A204.1 (cell line): ENCODE measurements around the gene SNUPN.
"Not testable (repeated sequence)": the region's sequence is repeated elsewhere in the genome, so short reads cannot be mapped to it uniquely, and the experiment has no call there.

Source experiments
- FAIRE-seq: peaks from 2 replicates; lab custom pipeline; 2012; peaks lifted over from hg19 to GRCh38; lab: Jason Lieb, UNC

SNUPN gene

GRCh38 chr15:75633922-75634321 lies 8.4 kb upstream of the SNUPN start:
- FAIRE-seq: not testable (repeated sequence)

DNA sequence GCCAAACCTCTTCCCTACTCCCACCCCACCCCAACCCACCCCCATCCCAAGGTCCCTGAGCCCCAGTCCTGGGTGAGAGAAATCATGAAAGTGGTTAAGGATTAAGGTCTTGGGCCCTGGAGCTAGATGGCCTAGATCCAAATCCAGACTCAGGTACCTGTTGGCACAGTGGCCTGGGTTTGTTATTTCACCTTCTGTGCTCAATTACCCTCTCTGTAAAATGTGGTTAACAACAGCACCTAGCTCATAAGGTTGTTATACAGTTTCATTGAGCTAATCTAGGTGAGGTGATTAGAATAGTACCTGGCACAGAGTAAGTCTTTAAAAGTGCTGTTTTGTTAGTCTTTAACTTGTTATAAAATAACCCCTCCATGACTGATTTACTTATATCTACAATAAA lies 6.4 kb upstream of the SNUPN start:
- FAIRE-seq: no peak

DNA sequence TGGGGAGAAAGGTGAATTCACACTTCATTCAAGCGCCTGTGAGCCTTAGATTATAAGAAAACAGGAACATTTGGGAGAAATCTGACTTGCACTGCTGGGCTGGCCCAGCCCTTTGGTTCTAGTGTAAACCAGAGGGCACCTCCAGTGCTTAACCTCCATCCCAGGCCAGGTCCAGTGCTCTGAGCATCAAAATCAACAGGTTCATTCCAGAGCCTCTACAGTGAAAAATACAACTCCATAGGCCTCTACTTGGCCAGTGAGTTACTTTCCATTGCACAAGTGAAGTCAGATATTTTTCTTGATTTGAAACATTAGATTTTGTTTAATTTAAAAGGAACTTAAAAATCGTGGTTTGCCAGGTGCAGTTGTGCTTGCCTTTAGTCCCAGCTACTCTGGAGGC lies 3.0 kb downstream of the SNUPN start:
- FAIRE-seq: no peak

GRCh38 chr15:75620841-75621391 lies 4.6 kb downstream of the SNUPN start:
- no peak for FAIRE-seq

GRCh38 chr15:75620058-75620820 lies 5.3 kb downstream of the SNUPN start:
- no peak for FAIRE-seq

DNA sequence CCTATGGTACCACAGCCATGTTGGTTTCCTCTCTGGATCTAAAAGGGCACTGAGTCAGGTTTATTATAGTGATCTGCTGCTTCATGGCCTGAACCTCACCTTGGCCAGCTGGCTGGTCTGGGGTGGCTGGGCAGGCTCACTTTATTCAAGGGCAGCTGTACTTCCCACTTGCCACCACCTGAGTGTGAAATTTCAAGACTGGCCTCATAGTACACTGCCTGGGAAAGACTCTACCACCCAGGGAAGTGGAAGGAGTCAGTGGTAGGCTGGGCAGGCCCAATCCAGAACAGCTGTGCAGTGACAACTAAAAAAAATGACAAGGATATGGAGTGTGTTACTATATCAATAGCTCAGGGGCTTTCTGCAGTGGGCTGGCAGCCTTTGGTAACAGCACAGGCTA lies 8.8 kb downstream of the SNUPN start:
- no peak for FAIRE-seq

GRCh38 chr15:75606711-75607699 lies 18.5 kb downstream of the SNUPN start:
- FAIRE-seq: no peak

DNA sequence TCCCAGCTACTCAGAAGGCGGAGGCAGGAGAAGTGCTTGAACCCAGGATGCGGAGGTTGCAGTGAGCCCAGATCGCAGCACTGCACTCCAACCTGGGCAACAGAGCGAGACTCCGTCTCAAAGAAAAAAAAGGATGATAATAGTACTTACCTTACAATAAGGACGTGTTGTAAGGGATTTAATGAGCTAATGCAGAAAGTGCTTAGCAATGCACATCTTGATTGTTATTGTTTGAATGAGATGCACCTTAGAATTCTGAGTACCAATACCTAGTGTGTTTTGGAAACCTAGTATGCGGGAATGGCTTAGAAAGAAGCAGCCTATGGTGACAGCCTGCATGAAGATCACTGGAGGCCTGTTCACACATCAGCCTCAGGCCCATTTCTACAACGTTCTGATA lies 19.5 kb downstream of the SNUPN start:
- no peak for FAIRE-seq

DNA sequence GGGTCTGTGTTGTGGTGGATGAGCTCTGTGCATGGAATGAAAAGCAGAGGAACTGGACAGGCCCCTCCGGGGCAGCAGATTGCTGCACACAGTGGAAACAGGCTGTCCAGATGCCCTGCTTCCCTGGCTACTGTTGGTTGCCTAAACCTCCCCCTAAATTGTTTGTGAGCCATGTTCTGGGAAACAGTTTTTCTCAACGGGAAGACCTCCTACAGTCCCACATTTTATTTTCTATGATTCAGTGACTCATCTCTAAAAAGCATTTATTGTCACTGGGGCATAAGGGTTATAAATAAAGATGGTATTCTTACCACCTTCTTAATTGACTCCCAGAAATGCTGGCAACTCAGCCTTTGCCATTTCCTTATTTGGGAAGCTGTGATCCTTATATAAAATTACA lies 26.1 kb downstream of the SNUPN start:
- no peak for FAIRE-seq

GRCh38 chr15:75598361-75598760 lies 27.2 kb downstream of the SNUPN start:
- FAIRE-seq: no peak

GRCh38 chr15:75597667-75598341 lies 27.7 kb downstream of the SNUPN start:
- no peak for FAIRE-seq

DNA sequence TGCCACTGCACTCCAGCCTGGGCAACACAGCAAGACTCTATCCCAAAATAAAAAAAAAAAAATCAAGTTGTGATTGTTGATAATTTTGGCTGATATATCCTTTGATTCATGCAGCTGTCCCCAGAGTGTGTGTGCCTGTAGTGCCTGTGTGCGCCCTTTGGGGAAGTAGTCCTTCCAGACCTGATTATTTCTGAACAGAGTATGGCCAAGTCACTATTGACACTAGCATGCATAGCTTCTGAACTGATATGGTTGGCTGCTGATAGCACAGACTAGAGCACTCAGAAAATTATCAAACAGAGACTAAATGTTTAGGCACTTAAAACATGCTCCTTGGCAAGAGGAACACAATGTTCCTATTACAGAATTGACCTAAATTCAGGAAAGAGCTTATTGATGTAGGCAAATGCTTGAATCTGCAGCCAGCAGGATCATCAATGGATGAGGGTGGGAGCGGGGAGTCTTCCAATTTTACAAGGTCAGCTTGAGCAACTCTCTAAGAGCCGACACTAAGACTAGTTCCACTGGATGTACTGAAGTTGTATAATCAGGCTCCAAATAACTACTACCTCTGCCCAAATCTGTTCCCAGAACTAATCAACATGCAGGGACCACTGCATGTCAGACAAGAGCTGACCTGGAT lies 28.7 kb downstream of the SNUPN start:
- FAIRE-seq: no peak

DNA sequence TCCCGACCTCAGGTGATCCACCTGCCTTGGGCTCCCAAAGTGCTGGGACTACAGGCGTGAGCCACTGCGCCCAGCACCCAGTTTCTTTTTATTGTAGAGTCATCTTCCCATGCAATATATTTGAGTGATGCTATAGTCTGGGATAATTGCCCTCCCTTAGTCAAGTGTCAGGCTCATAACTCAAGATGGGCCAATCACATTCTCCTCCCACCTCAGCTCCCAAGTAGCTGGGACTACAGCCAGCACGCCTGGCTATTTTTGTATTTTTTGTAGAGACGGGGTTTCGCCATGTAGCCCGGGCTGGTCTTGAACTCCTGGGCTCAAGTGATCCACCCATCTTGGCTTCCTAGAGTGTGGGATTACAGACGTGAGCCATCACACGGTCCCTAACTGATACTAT lies 31.2 kb downstream of the SNUPN start:
- FAIRE-seq: no peak

DNA sequence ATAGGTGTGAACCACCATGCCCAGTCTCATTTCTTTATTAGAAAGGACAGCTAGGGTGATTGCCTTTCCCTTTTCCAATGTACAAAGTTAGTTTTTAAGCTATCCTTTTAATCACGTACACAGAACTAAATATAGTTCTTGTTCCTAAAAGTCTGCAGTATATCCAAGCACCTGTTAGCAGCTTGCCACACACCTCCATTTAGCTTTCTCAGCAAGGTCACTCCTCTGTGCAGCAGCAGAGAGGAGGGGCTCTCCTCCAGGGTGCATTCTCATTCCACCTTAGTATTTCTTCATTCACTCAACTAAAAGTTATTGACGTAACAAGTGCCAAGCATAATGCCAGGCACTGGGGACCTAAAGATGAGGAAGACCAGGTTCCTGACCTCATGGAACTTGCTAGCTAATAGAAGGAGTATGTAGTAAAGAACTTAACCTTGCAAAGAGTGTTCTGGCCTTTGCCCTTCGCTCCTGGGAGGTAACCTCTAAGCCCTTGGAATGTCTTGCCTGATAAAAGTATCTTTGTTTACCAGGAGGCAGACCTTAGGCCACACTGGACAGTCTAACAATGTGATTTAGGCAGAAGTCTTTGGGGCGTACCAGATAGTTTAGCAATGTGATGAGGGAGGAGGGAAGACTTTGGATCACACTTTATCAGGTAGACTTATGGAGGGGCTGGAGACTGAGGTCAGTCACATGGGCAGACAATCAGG lies 33.7 kb downstream of the SNUPN start:
- no peak for FAIRE-seq

- no peak for FAIRE-seq
Measured at GRCh38 chr15:75590239-75590638, 35.3 kb downstream of the SNUPN start.

- FAIRE-seq: no peak
Measured at GRCh38 chr15:75589071-75589470, 36.5 kb downstream of the SNUPN start.

DNA sequence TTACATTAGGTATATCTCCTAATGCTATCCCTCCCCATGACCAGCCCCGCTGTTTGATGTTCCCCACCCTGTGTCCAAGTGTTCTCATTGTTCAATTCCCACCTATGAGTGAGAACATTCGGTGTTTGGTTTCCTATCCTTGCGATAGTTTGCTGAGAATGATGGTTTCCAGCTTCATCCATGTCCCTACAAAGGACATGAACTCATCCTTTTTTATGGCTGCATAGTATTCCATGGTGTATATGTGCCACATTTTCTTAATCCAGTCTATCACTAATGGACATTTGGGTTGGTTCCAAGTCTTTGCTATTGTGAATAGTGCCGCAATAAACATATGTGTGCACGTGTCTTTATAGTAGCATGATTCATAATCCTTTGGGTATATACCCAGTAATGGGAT lies 39.1 kb downstream of the SNUPN start:
- FAIRE-seq: not testable (repeated sequence)

DNA sequence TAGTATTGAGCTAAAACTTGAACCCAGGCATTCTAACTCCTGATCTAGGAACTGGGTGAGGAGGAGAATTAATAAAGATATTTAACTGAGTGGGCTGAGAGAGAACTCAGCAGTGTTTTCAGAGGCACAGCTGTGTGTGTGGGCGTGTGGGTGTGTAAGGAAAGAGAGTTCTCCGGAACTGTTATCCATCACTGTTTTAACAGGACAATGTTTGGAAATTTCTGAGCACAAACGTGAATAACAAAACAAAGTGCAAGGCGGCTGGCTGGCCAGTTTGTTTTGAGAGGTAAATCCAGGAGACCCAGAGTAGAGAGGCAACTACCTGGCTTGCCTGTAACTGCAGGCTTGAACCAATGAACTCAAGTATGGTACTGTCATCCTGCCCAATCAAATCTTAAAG lies 41.4 kb downstream of the SNUPN start:
- no peak for FAIRE-seq

- FAIRE-seq: no peak
Measured at GRCh38 chr15:75583701-75584100, 41.8 kb downstream of the SNUPN start.

DNA sequence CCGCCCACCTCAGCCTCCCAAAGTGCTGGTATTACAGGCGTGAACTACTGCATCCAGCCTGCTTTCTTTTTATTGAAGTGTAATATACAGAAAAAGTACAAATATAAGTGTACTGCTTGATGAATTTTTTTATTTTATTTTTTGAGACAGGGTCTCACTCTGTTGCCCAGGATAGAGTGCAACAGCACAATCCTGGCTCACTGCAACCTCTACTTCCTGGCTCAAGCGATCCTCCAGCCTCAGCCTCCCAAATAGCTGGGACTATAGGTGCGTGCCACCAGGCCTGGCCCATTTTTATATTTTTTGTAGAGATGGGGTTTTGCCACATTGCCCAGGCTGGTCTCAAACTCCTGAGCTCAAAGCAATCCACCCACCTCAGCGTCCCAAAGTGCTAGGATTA lies 42.6 kb downstream of the SNUPN start:
- FAIRE-seq: not testable (repeated sequence)
